GM20431 (cell line): ENCODE data around the gene KLHL28.

Source experiments
- in situ Hi-C: fragments of 300-500 bp; cut with MseI, MboI; formaldehyde crosslinking; loops from one replicate; pipeline ENCODE4 v1.15.0; 2020; ENCODE audit warnings: low sequenced_read_pairs; ENCODE audit not compliant: unreplicated experiment

The KLHL28 gene

GRCh38 chr14:44960646-44961045 is 1.1 kb downstream of the KLHL28 start:
- in situ Hi-C loops = no loop called here

- in situ Hi-C loops = no loop called here
Measured at GRCh38 chr14:44960146-44960545, 1.6 kb downstream of the KLHL28 start.

GRCh38 chr14:44959538-44959937 is 2.2 kb downstream of the KLHL28 start:
- in situ Hi-C loops = no loop called here

GRCh38 chr14:44956866-44957265 is 4.9 kb downstream of the KLHL28 start:
- in situ Hi-C loops = no loop called here

- in situ Hi-C loops = no loop called here
Measured at GRCh38 chr14:44955528-44955927, 6.2 kb downstream of the KLHL28 start.

GRCh38 chr14:44954750-44955149 is 7.0 kb downstream of the KLHL28 start:
- in situ Hi-C loops = no loop called here

- in situ Hi-C loops = no loop called here
Measured at GRCh38 chr14:44952391-44953110, 9.2 kb downstream of the KLHL28 start.

GRCh38 chr14:44951051-44951450 is 10.7 kb downstream of the KLHL28 start:
- in situ Hi-C loops = no loop called here

- in situ Hi-C loops = no loop called here
Measured at GRCh38 chr14:44945264-44945663, 16.5 kb downstream of the KLHL28 start.

GRCh38 chr14:44944107-44944506 is 17.6 kb downstream of the KLHL28 start:
- in situ Hi-C loops = no loop called here

GRCh38 chr14:44942436-44942835 is 19.3 kb downstream of the KLHL28 start:
- in situ Hi-C loops = no loop called here

- in situ Hi-C loops = no loop called here
Measured at GRCh38 chr14:44941591-44941990, 20.2 kb downstream of the KLHL28 start.

- in situ Hi-C loops = no loop called here
Measured at GRCh38 chr14:44940944-44941343, 20.8 kb downstream of the KLHL28 start.

- in situ Hi-C loops = no loop called here
Measured at GRCh38 chr14:44940211-44940610, 21.5 kb downstream of the KLHL28 start.

- in situ Hi-C loops = no loop called here
Measured at GRCh38 chr14:44937547-44937946, 24.2 kb downstream of the KLHL28 start.

- in situ Hi-C loops = no loop called here
Measured at GRCh38 chr14:44935155-44935554, 26.6 kb downstream of the KLHL28 start.

GRCh38 chr14:44928793-44929192 is 33.0 kb downstream of the KLHL28 start:
- in situ Hi-C loops = no loop called here

GRCh38 chr14:44914849-44915248 is 46.9 kb downstream of the KLHL28 start:
- in situ Hi-C loops = loop anchor here (25.0 kb wide), 1 partner anchor 347 kb away; the partner anchor contains the start of gene MIS18BP1

- in situ Hi-C loops = loop anchor here (25.0 kb wide), 1 partner anchor 350 kb away; the partner anchor contains the start of gene MIS18BP1
Measured at GRCh38 chr14:44912041-44912869, 49.5 kb downstream of the KLHL28 start.

GRCh38 chr14:44910821-44911220 is 50.9 kb downstream of the KLHL28 start:
- in situ Hi-C loops = loop anchor here (25.0 kb wide), 1 partner anchor 351 kb away; the partner anchor contains the start of gene MIS18BP1

- in situ Hi-C loops = loop anchor here (25.0 kb wide), 1 partner anchor 361 kb away; the partner anchor contains the start of gene MIS18BP1
Measured at GRCh38 chr14:44901696-44902095, 60.1 kb downstream of the KLHL28 start.
